T-helper 1 cell treated with Interleukin-12 subunit alpha and Interleukin-12 subunit beta and Interleukin-4 antibody, amounts not matched to agents 30 ng/mL and 1 ng/mL, for 36 hours (primary cell): Measurements from ENCODE around the gene ZMAT1. TPM values are rescaled to one million over a fixed set of nuclear protein-coding genes. Genes with fewer than 3 reads are reported as not detected.
"Not testable (repeated sequence)": the region's sequence is repeated elsewhere in the genome, so short reads cannot be mapped to it uniquely, and the experiment has no call there.

ENCODE experiments used
- intact Hi-C: fragments of 100-400 bp; cut with micrococcal nuclease; formaldehyde crosslinking; loops from one replicate; pipeline ENCODE4 v1.15.1; 2024
- total RNA-seq: library from RNA; stranded (reverse); gene quantifications from 2 replicates; pipeline ENCODE4 v1.2.3, GENCODE V29; 2022

The ZMAT1 gene
- total RNA-seq: 1.6 and 1.9 TPM in 2 replicates

DNA sequence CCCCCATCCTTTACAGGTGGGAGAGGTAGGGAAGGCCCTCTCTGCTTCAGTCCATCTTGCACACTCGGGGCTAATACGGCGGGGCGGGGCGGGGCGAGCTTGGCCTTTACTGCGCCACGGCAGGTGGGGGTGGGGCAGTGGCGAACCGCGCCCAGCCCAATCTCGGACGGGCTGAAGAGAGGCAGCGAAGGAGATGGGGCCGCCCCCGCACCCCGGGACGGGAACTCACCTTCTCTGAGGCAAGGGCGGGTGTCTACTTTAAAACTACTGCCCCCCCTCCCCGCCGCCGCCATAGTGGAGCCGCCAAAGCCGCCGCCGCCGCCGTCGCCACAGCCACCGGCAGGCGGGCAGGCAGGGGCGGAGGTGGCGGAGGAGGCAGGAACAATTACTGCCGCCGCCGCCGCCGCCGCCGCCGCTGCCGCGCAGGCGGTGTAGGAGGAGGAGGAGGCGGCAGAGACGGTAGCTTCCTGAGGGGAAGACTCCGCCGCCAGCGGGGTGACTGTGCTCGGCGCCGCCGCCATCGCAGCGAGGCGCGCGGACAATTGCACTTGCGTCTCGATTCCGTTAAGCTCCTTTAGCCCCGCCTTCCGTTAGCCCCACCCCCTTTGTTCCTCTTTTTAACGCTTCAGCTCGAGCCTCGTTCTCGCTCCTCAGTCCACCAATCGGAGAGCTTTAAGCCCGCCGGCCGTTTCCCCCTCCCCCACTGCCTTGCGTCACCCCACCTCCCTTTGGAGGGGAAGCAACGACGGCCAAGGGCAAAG lies at the start of gene ZMAT1:
Gene ZMAT1, minus strand, starts transcription at position 540 of the 761 bp plus-strand sequence. Its CDS starts 19 bp downstream, at position 521.
- intact Hi-C loops: loop anchor here (1.0 to 5.0 kb wide), 7 partner anchors 132 to 1109 kb away; partner anchors contain the start of genes BEX5, CSTF2, HNRNPH2 and RPL36A

- intact Hi-C loops: no loop called here
These were observed 45.3 kb upstream of the ZMAT1 start for GRCh38 chrX:101977106-101977505.

DNA sequence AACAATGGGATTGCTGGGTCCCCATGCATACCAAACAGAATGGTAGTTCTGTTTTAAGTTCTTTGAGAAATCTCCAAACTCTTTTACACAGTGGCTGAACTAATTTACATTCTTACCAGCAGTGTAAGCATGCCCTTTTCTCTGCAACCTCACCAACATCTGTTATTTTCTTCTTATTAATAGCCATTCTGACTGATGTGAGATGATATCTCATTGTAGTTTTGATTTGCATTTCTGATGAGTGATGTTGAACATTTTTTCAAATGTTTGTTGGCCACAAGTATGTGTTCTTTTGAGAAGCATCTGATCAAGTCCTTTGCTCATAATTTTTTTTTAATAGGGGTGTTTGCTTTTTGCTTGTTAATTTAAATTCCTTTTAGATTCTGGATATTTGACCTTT lies 41.2 kb upstream of the ZMAT1 start:
- intact Hi-C loops: no loop called here

GRCh38 chrX:101964923-101965539 lies 33.2 kb upstream of the ZMAT1 start:
- intact Hi-C loops: not testable (repeated sequence)

DNA sequence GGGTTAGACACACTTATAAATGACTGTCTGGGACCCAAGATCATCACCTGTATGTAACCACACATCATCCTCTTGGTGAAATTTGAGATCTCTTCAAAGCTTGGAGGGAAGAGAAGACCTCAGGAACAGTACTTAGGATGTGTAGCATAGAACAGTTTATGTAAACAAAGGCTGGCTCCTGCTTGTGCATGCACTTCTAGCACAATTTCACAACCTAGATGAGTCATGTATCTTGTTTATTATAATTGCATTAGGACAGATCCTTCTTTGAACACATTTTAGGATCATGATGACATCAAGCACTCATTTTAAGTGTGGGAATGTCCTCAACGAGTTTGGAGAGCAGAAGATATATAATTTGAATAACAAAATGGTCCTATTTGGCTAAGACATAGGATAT lies 26.3 kb upstream of the ZMAT1 start:
- intact Hi-C loops: no loop called here

DNA sequence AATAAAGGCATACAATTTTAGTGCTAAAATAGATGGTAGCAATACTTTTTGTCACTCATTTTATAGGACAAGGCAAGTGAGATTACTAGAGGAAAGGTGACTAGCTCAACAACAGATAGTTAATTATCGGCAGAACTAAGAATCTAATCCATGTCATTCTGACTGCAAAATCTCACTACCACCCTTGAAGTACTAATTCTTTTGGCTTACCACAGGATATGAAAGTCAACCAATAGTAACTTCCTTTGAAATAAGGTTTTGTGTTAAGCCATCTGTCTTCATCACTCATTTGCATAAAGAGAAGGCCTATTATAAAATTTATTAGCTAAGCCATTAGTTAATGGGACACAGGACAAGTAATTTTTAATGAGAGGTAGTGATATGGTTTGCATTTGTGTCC lies 25.3 kb upstream of the ZMAT1 start:
- intact Hi-C loops: no loop called here

- intact Hi-C loops: no loop called here
These were observed 24.7 kb upstream of the ZMAT1 start for GRCh38 chrX:101956556-101956955.

- intact Hi-C loops: no loop called here
These were observed 18.8 kb upstream of the ZMAT1 start for GRCh38 chrX:101950581-101950980.

DNA sequence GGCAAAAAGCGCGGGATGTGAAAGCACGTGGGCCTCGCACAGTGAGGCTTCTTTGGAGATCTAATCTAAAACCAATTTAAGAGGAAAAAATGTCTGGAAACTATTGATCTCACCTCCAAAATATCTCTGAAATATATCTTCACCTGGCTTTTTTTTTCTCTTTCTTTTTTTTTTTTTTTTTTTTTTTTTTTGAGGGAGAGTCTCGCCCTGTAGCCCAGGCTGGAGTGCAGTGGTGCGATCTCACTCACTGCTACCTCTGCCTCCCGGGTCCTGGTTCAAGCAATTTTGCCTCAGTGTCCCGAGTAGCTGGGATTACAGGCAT lies 383 bp upstream of the ZMAT1 start:
- intact Hi-C loops: loop anchor here (1.0 to 5.0 kb wide), 6 partner anchors 225 to 1110 kb away; partner anchors contain the start of genes BEX5, CSTF2, HNRNPH2 and RPL36A

DNA sequence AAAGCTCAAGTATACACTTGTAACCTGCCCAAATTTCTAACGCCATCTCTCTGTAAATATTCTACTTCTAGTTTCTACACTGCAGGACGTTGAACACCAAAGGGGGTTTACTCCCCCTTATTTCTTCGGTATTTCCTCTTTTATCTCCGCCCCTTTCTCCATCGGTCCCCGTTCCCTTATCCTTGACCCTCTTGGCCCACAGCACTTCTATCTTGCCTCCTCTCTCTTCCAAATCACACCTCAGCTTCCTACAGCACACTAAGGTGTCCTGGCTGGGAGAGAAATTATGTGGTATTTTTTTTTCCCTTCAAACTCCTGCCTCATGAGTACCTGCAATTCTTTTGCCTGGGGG lies 715 bp downstream of the ZMAT1 start:
- intact Hi-C loops: loop anchor here (1.0 to 5.0 kb wide), 6 partner anchors 132 to 1109 kb away; partner anchors contain the start of genes BEX5, CSTF2, RPL36A and TIMM8A

GRCh38 chrX:101925733-101926132 lies 6.1 kb downstream of the ZMAT1 start:
- intact Hi-C loops: no loop called here

DNA sequence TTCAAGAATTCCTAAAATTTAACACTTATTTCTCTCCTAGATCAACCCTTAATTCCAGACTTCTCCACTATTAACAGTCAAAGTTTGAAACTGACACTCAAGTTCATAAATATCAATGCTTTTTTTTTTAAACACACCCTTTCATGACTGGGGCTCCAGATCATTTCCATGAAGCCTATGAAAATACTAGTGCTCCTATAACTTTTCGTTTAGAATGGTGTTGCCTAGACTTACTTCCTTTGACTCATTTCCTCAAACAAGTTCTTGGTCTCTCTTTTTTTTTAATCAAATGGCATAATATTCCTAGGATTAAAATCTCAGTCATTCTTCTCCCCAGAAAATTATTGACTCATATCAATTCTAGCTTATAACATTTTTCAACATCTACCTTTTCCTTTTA lies 13.1 kb downstream of the ZMAT1 start:
- intact Hi-C loops: no loop called here

DNA sequence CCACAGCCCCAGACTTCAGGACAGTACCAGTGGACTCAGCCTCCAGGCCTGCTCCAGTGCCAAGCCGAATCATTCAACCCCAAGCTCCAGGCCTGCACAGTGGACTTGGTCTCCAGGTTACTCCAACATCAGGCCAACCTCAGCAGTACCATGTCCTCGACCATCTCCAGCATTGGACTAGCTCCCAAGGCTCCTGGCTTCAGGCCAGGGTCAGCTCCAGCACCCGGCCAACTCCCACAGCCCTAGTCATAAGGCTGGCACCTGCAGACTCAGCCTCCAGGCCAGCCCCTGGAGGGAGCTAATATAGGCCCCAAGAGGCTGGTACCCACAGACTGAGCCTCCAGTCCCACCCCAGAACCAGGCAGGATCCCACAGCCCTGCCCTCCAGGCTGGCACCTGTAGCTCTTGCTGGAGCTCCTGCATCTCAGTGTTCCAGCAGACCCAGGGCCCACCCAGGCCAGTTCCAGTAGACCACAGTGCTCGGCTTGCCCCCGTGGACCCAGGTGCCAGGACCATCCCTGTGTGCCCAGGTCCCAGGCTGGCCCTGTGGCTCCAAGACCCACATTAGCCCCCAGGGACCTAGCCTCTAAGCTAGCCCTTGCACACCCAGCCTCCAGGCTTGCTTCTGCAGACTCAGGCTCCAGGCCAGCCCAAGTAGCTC lies 25.6 kb downstream of the ZMAT1 start:
- intact Hi-C loops: no loop called here

DNA sequence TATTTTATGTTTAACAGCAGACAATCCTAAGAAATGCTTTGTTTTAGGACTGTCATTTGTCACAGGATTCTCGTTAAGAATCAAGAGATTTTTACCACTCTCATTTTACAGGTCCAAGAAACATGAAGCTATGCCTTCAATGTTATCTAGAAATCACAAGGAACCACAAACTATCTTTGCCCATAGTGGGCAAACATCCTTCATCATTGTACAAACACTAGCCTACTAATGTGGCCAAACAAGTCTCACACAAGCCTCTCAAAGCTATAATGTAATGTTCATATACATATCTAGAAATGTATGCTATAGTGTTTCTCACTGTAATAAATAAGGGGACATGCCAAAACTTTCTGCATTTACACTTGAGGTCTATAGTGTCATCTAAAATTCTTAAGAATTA lies 26.8 kb downstream of the ZMAT1 start:
- intact Hi-C loops: no loop called here

Other genes starting within 250 kb of the ZMAT1 start
- not detected in 2 replicates for gene TCEAL2, start 193.7 kb upstream of the ZMAT1 start, total RNA-seq
- not detected in 2 replicates for gene TCEAL6, start 210.5 kb upstream of the ZMAT1 start, total RNA-seq
- 1.4 TPM in 2 replicates for gene BEX5, start 223.9 kb upstream of the ZMAT1 start, total RNA-seq